ENCODE data around the gene LMO7. TPM values are rescaled to one million over a fixed set of nuclear protein-coding genes. Genes with fewer than 3 reads are reported as not detected.

LMO7 gene
- total and polyA plus RNA-seq, 2 of the 13 experiments (the other 11 are each of a cell fraction or from before 2014, with no cell fraction given): 34.0 to 121 TPM

- H3K27ac ChIP-seq (ENCODE audit: extremely low read length, insufficient read depth, low read length): no peak overlapping the region
- H3K36me3 ChIP-seq (replicated peaks in 1 of 2; ENCODE audit: control insufficient read depth in 1 of 2, insufficient read depth in 2 of 2, low read length in 2 of 2): peaks cover 23 to 79% of the 10 kb centered on the region in 2 experiments
- H3K79me2 ChIP-seq (ENCODE audit: insufficient read depth, low read length): no peaks in the 10 kb centered on the region
- no peak for ATAC-seq
- no peaks in the 10 kb centered on the region for H3K27me3 ChIP-seq (ENCODE audit: control insufficient read depth in 1 of 2, insufficient read depth in 2 of 2, low read length in 2 of 2)
- ChIA-PET POLR2A (no interaction called here), CTCF (ENCODE audit: low intra/inter-chr PET ratio, low total read pairs) (no interaction called here)
- FAIRE-seq: no peak
- intact Hi-C loops (cut with micrococcal nuclease; ENCODE audit: unreplicated experiment) (loop anchor here (5.0 kb wide), 1 partner anchor 144 kb away; no protein-coding TSS in a partner anchor), in situ Hi-C loops (cut with HindIII; ENCODE audit: extremely low pct_ligation_motif_present, low pct_unique_long_range_greater_than_20kb) (no loop called here)
- TF ChIP-seq TBX2 (CRISPR knock-in tag; IDR thresholded peaks at IDR 0.05; ENCODE audit: borderline replicate concordance) (no peak), ZNF235 (CRISPR knock-in tag; IDR thresholded peaks at IDR 0.05; ENCODE audit: borderline replicate concordance) (no peak), ZNF329 (CRISPR knock-in tag; IDR thresholded peaks at IDR 0.05; ENCODE audit: low read depth) (no peak)
- no peaks in the 10 kb centered on the region for H4K20me1 ChIP-seq (ENCODE audit: insufficient read depth, low read length)
- BruUV-seq (replicated peaks): no TSS peak
- H3K4me1 ChIP-seq (ENCODE audit: insufficient read depth, low read length): no peaks in the 10 kb centered on the region
- no peak overlapping the region for H3K4me3 ChIP-seq (replicated peaks in 1 of 3; ENCODE audit: insufficient read depth in 1 of 3, low read depth in 2 of 3, low read length in 3 of 3)
- WGBS (ENCODE audit: low lambda C conversion rate): 100% methylated on average over 5 of the region's 5 CpGs
- H3K9ac ChIP-seq (ENCODE audit: insufficient read depth, low read depth, low read length): no peak overlapping the region
- no peak overlapping the region for H3K4me2 ChIP-seq (ENCODE audit: low read depth, low read length)
- no peak for DNase-seq (ENCODE audit: low spot score)
- H3K9me3 ChIP-seq (ENCODE audit: low read length): no peaks in the 10 kb centered on the region
- no peak overlapping the region for H2AFZ ChIP-seq (ENCODE audit: low read length)
These were observed 190.3 kb downstream of the LMO7 start for GRCh38 chr13:75826391-75826790.

GRCh38 chr13:75829830-75830229, 193.7 kb downstream of the LMO7 start:
- no peaks in the 10 kb centered on the region for H4K20me1 ChIP-seq (ENCODE audit: insufficient read depth, low read length)
- FAIRE-seq: no peak

More at GRCh38 chr13:75829830-75830229, 193.7 kb downstream of the LMO7 start:
- no peak overlapping the region for H3K9ac ChIP-seq (ENCODE audit: insufficient read depth, low read depth, low read length)
- 94% methylated on average over 1 of the region's 1 CpG for WGBS (ENCODE audit: low lambda C conversion rate)
- ChIA-PET CTCF (ENCODE audit: low intra/inter-chr PET ratio, low total read pairs) (no interaction called here), POLR2A (no interaction called here)
- no peaks in the 10 kb centered on the region for H3K9me3 ChIP-seq (ENCODE audit: low read length)
- intact Hi-C loops (cut with micrococcal nuclease; ENCODE audit: unreplicated experiment): loop anchor here (5.0 kb wide), 1 partner anchor 148 kb away; no protein-coding TSS in a partner anchor
- H3K79me2 ChIP-seq (ENCODE audit: insufficient read depth, low read length): no peaks in the 10 kb centered on the region
- H3K4me3 ChIP-seq (replicated peaks in 1 of 3; ENCODE audit: insufficient read depth in 1 of 3, low read depth in 2 of 3, low read length in 3 of 3): no peak overlapping the region
- H3K4me2 ChIP-seq (ENCODE audit: low read depth, low read length): no peak overlapping the region
- ATAC-seq: no peak
- no peak overlapping the region for H2AFZ ChIP-seq (ENCODE audit: low read length)
- TF ChIP-seq IRX3 (CRISPR knock-in tag; IDR thresholded peaks at IDR 0.05; ENCODE audit: borderline replicate concordance, low read depth) (no peak), ZC3H13 (CRISPR knock-in tag; IDR thresholded peaks at IDR 0.05) (no peak)
- no peaks in the 10 kb centered on the region for H3K27me3 ChIP-seq (ENCODE audit: control insufficient read depth in 1 of 2, insufficient read depth in 2 of 2, low read length in 2 of 2)
- H3K4me1 ChIP-seq (ENCODE audit: insufficient read depth, low read length): no peaks in the 10 kb centered on the region
- peaks cover 28 to 81% of the 10 kb centered on the region in 2 experiments for H3K36me3 ChIP-seq (replicated peaks in 1 of 2; ENCODE audit: control insufficient read depth in 1 of 2, insufficient read depth in 2 of 2, low read length in 2 of 2)
- DNase-seq (ENCODE audit: low spot score): no peak
- in situ Hi-C loops (cut with HindIII; ENCODE audit: extremely low pct_ligation_motif_present, low pct_unique_long_range_greater_than_20kb): no loop called here
- no peak overlapping the region for H3K27ac ChIP-seq (ENCODE audit: extremely low read length, insufficient read depth, low read length)
- no TSS peak for BruUV-seq (replicated peaks)

All from HepG2 (cell line).